ENCODE data around the gene MPRIP.

- no peak for TF ChIP-seq CTCF (IDR thresholded peaks at IDR 0.05)
- no peak for TF ChIP-seq POLR2A (IDR thresholded peaks at IDR 0.05)
Measured at GRCh38 chr17:17161121-17161520, 118.9 kb downstream of the MPRIP start.

Data from body of pancreas (tissue), 4 donors.